Mesendoderm (in vitro differentiated cells): ENCODE results near the gene TMEM145.

Experiments
- DNase-seq: peaks from one replicate; pipeline ENCODE4 v3.0.0; 2013
- H2AK5ac ChIP-seq: 2 replicates; pipeline ENCODE4 v1.6.1; 2013; ENCODE audit warnings: low read length, inconsistent platforms
- H2BK120ac ChIP-seq: 2 replicates; pipeline ENCODE4 v1.6.1; 2013; ENCODE audit warnings: low read depth, mild to moderate bottlenecking, low read length, moderate library complexity, mixed read lengths
- H2BK15ac ChIP-seq: replicated peaks from 2 replicates; pipeline ENCODE4 v1.6.1; 2013; ENCODE audit warnings: low read depth, mild to moderate bottlenecking, moderate library complexity
- H2BK5ac ChIP-seq: 2 replicates; pipeline ENCODE4 v1.6.1; 2013; ENCODE audit warnings: low read length, inconsistent platforms
- H3K18ac ChIP-seq: 2 replicates; pipeline ENCODE4 v1.6.1; 2013; ENCODE audit warnings: mild to moderate bottlenecking, low read length, mixed read lengths
- H3K23ac ChIP-seq: one replicate; pipeline ENCODE4 v1.6.1; 2013; ENCODE audit warnings: low read length
- H3K27ac ChIP-seq: 2 replicates; pipeline ENCODE4 v1.5.1; 2013; ENCODE audit warnings: low read depth, mild to moderate bottlenecking, inconsistent platforms, low read length, moderate library complexity
- H3K27me3 ChIP-seq: 2 replicates; pipeline ENCODE4 v1.6.1; 2013; ENCODE audit warnings: low read length, control low read depth, mild to moderate bottlenecking, inconsistent platforms; ENCODE audit not compliant: insufficient read depth, poor library complexity
- H3K36me3 ChIP-seq: 2 replicates; pipeline ENCODE4 v1.6.1; 2013; ENCODE audit warnings: low read length, inconsistent platforms; ENCODE audit not compliant: control insufficient read depth, insufficient read depth
- H3K4ac ChIP-seq: one replicate; pipeline ENCODE4 v1.6.1; 2013; ENCODE audit warnings: low read depth, mild to moderate bottlenecking, low read length, moderate library complexity
- H3K4me1 ChIP-seq: 2 replicates; pipeline ENCODE4 v1.6.1; 2013; ENCODE audit warnings: low read depth, low read length, inconsistent platforms; ENCODE audit not compliant: control insufficient read depth
- H3K4me2 ChIP-seq: 2 replicates; pipeline ENCODE4 v1.6.1; 2013; ENCODE audit warnings: low read length
- H3K4me3 ChIP-seq: 2 replicates; pipeline ENCODE4 v1.5.1; 2013; ENCODE audit warnings: mild to moderate bottlenecking, low read length
- H3K56ac ChIP-seq: one replicate; pipeline ENCODE4 v1.6.1; 2013; ENCODE audit warnings: low read length
- H3K79me1 ChIP-seq: 2 replicates; pipeline ENCODE4 v1.6.1; 2013; ENCODE audit warnings: low read length, inconsistent platforms
- H3K79me2 ChIP-seq: 2 replicates; pipeline ENCODE4 v1.6.1; 2013; ENCODE audit warnings: mild to moderate bottlenecking, low read length; ENCODE audit not compliant: control insufficient read depth, insufficient read depth
- H3K9ac ChIP-seq: 2 replicates; pipeline ENCODE4 v1.6.1; 2013; ENCODE audit warnings: low read length, inconsistent platforms
- H4K5ac ChIP-seq: one replicate; pipeline ENCODE4 v1.6.1; 2013; ENCODE audit warnings: low read length
- H4K8ac ChIP-seq: one replicate; pipeline ENCODE4 v1.6.1; 2013; ENCODE audit warnings: low read depth, mild to moderate bottlenecking, control low read depth, low read length, moderate library complexity
- WGBS: extraction: QIAGEN DNeasy Blood & Tissue Kit; methylation state at CpG from one replicate; pipeline ENCODE4 v1.1.7; 2013; ENCODE audit warnings: low lambda C conversion rate, missing lambda C conversion rate; ENCODE audit not compliant: insufficient coverage; ENCODE audit errors: extremely low coverage; 5-methylcytosine and 5-hydroxymethylcytosine counted together

The TMEM145 gene

DNA sequence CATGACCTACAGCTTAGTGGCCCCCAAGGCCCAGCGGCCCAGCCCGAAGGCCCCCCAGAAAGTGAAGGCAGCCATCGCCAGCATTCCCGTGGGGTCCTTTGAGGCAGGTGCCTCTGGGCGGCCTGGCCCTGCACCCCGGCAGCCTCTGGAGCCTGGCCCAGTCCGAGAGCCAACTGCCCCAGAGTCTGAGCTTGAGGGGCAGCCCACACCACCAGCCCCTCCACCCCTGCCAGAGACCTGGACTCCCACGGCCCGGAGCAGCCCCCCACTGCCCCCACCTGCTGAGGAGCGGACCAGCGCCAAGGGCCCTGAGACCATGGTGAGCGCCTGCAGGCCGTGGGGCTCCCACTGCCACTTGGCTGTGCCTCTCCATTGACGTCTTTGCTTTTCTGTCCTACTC, 20.1 kb upstream of the TMEM145 start:
- H3K4me1 ChIP-seq = no peaks in the 10 kb centered on the region
- H3K79me1 ChIP-seq = no peaks in the 10 kb centered on the region
- peaks cover 8% of the 10 kb centered on the region for H3K36me3 ChIP-seq
- no peak overlapping the region for H2AK5ac ChIP-seq
- no peak overlapping the region for H3K18ac ChIP-seq
- H4K8ac ChIP-seq = no peak overlapping the region
- no peak overlapping the region for H3K56ac ChIP-seq
- H2BK5ac ChIP-seq = no peak overlapping the region
- H3K4ac ChIP-seq = no peak overlapping the region
- no peak overlapping the region for H3K4me2 ChIP-seq
- no CpG with 5 or more reads among the region's 14 CpGs for WGBS
- H2BK15ac ChIP-seq = no peak overlapping the region
- no peak overlapping the region for H3K27ac ChIP-seq
- H3K23ac ChIP-seq = no peak overlapping the region
- H3K4me3 ChIP-seq = no peak overlapping the region
- no peaks in the 10 kb centered on the region for H3K79me2 ChIP-seq
- H4K5ac ChIP-seq = no peak overlapping the region
- no peaks in the 10 kb centered on the region for H3K27me3 ChIP-seq
- H2BK120ac ChIP-seq = no peak overlapping the region
- no peak for DNase-seq
- H3K9ac ChIP-seq = no peak overlapping the region

DNA sequence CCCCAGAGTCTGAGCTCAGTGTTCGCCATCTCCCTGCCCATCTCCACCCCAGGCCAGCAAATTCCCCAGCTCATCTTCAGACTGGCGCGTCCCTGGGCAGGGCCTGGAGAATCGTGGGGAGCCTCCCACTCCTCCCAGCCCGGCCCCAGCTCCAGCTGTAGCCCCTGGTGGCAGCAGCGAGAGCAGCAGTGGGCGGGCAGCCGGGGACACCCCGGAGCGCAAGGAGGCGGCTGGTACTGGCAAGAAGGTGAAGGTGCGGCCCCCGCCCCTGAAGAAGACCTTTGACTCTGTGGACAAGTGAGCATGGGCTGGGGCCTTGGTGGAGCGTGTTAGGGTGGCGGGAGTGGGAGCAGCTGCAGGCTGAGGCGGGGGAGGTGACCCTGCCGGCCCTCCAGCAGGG, 19.6 kb upstream of the TMEM145 start:
- Histone ChIP-seq H3K9ac (no peak overlapping the region), H3K4me1 (no peaks in the 10 kb centered on the region), H3K79me2 (no peaks in the 10 kb centered on the region), H3K27ac (no peak overlapping the region), H3K4me2 (no peak overlapping the region), H2BK120ac (no peak overlapping the region), H3K18ac (no peak overlapping the region), H4K8ac (no peak overlapping the region), H2BK15ac (no peak overlapping the region), H4K5ac (no peak overlapping the region), H3K27me3 (no peaks in the 10 kb centered on the region), H3K23ac (no peak overlapping the region), H3K36me3 (peaks cover 8% of the 10 kb centered on the region), H3K56ac (no peak overlapping the region), H3K4me3 (no peak overlapping the region), H3K79me1 (no peaks in the 10 kb centered on the region), H2AK5ac (no peak overlapping the region), H2BK5ac (no peak overlapping the region), H3K4ac (no peak overlapping the region)
- DNase-seq = no peak
- WGBS = no CpG with 5 or more reads among the region's 17 CpGs

DNA sequence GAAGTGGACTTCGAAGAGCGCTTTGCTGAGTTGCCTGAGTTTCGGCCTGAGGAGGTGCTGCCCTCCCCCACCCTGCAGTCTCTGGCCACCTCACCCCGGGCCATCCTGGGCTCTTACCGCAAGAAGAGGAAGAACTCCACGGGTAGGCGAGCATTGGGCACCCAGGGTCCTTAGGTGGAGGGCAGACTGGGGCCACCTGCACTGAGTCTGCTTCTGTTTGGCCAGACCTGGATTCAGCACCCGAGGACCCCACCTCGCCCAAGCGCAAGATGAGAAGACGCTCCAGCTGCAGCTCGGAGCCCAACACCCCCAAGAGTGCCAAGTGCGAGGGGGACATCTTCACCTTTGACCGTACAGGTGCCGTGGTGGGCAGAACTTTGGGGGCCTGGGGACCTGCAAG, 19.2 kb upstream of the TMEM145 start:
- H3K4ac ChIP-seq = no peak overlapping the region
- no peak overlapping the region for H4K5ac ChIP-seq
- no peaks in the 10 kb centered on the region for H3K79me1 ChIP-seq
- no peak overlapping the region for H3K4me3 ChIP-seq
- no peak overlapping the region for H3K56ac ChIP-seq
- no peak overlapping the region for H2AK5ac ChIP-seq
- no peak overlapping the region for H3K23ac ChIP-seq
- H3K79me2 ChIP-seq = no peaks in the 10 kb centered on the region
- no peak overlapping the region for H3K18ac ChIP-seq
- H3K4me2 ChIP-seq = no peak overlapping the region
- H3K4me1 ChIP-seq = no peaks in the 10 kb centered on the region
- no peak overlapping the region for H3K9ac ChIP-seq
- no peak overlapping the region for H2BK120ac ChIP-seq
- no peak for DNase-seq
- H2BK5ac ChIP-seq = no peak overlapping the region
- no peaks in the 10 kb centered on the region for H3K27me3 ChIP-seq
- H2BK15ac ChIP-seq = no peak overlapping the region
- no CpG with 5 or more reads among the region's 15 CpGs for WGBS
- H3K27ac ChIP-seq = no peak overlapping the region
- peaks cover 5% of the 10 kb centered on the region for H3K36me3 ChIP-seq
- no peak overlapping the region for H4K8ac ChIP-seq

DNA sequence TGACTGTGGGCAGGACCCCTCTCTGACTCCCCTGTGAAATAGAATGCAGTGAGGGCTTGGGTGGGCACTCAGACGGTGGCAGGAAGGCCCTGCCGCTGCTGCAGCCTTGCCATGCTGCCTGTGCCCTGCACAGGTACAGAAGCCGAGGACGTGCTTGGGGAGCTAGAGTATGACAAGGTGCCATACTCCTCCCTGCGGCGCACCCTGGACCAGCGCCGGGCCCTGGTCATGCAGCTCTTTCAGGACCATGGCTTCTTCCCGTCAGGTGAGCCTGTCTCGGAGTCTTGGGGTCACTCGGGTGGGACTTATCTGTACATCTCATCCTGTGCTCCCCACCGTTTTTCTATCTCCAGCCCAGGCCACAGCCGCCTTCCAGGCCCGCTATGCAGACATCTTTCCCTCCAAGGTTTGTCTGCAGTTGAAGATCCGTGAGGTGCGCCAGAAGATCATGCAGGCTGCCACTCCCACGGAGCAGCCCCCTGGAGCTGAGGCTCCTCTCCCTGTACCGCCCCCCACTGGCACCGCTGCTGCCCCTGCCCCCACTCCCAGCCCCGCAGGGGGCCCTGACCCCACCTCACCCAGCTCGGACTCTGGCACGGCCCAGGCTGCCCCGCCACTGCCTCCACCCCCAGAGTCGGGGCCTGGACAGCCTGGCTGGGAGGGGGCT, 18.5 kb upstream of the TMEM145 start:
- Histone ChIP-seq H3K23ac (no peak overlapping the region), H2BK5ac (no peak overlapping the region), H3K18ac (no peak overlapping the region), H3K4me2 (no peak overlapping the region), H3K79me1 (no peaks in the 10 kb centered on the region), H2AK5ac (no peak overlapping the region), H4K8ac (no peak overlapping the region), H3K79me2 (no peaks in the 10 kb centered on the region), H3K27me3 (no peaks in the 10 kb centered on the region), H2BK15ac (no peak overlapping the region), H3K4ac (no peak overlapping the region), H3K27ac (no peak overlapping the region), H3K4me3 (no peak overlapping the region), H4K5ac (no peak overlapping the region), H3K9ac (no peak overlapping the region), H2BK120ac (no peak overlapping the region), H3K4me1 (no peaks in the 10 kb centered on the region), H3K56ac (no peak overlapping the region), H3K36me3 (peaks cover 3% of the 10 kb centered on the region)
- WGBS = no CpG with 5 or more reads among the region's 24 CpGs
- no peak for DNase-seq

DNA sequence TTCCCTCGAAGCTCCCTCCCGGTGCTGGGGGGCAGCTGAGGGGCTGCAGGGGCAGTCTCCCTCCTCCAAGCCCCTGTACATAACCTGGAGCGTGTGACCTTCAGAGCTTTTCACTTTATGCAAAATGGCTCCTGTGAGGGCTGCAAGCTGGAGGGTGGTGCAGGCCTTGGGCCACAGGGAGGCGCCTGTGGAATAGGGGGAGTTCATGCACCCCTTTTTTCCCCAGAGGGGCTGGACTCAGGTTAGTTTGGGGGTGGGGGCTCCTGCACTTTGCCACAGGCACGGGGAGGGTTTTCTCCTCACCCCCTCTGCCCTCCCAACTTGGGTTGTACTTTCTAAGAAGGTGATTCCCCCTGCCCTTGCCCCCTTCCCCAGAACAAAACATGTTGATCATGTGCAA, 17.8 kb upstream of the TMEM145 start:
- no peaks in the 10 kb centered on the region for H3K79me2 ChIP-seq
- no CpG with 5 or more reads among the region's 5 CpGs for WGBS
- H3K4me3 ChIP-seq = no peak overlapping the region
- H3K4me1 ChIP-seq = no peaks in the 10 kb centered on the region
- no peak overlapping the region for H3K18ac ChIP-seq
- no peak overlapping the region for H3K4ac ChIP-seq
- no peaks in the 10 kb centered on the region for H3K79me1 ChIP-seq
- H3K4me2 ChIP-seq = no peak overlapping the region
- no peak overlapping the region for H4K5ac ChIP-seq
- H2BK5ac ChIP-seq = no peak overlapping the region
- no peaks in the 10 kb centered on the region for H3K27me3 ChIP-seq
- no peak overlapping the region for H2BK120ac ChIP-seq
- H3K36me3 ChIP-seq = peaks cover 3% of the 10 kb centered on the region
- no peak overlapping the region for H3K56ac ChIP-seq
- DNase-seq = no peak
- H3K9ac ChIP-seq = no peak overlapping the region
- H2AK5ac ChIP-seq = no peak overlapping the region
- no peak overlapping the region for H3K27ac ChIP-seq
- no peak overlapping the region for H4K8ac ChIP-seq
- no peak overlapping the region for H2BK15ac ChIP-seq
- H3K23ac ChIP-seq = no peak overlapping the region
